GM18526 (cell line): ENCODE data around the gene LMF1.

ENCODE experiments used
- POLR2A ChIP-seq: IDR thresholded peaks from 3 replicates; pipeline ENCODE4 v1.6.1; 2011; ENCODE audit not compliant: insufficient read length; ENCODE audit errors: extremely low read depth

The LMF1 gene

GRCh38 chr16:934178-934577, 36.6 kb downstream of the LMF1 start:
- TF ChIP-seq POLR2A = no peak

- no peak for TF ChIP-seq POLR2A
These were observed 37.2 kb downstream of the LMF1 start for GRCh38 chr16:933581-933980.

- TF ChIP-seq POLR2A = no peak
These were observed 37.9 kb downstream of the LMF1 start for GRCh38 chr16:932831-933330.

GRCh38 chr16:931626-932500, 38.9 kb downstream of the LMF1 start:
- TF ChIP-seq POLR2A = no peak

GRCh38 chr16:931171-931570, 39.6 kb downstream of the LMF1 start:
- TF ChIP-seq POLR2A = no peak

- TF ChIP-seq POLR2A = no peak
These were observed 40.3 kb downstream of the LMF1 start for GRCh38 chr16:930511-930910.

- no peak for TF ChIP-seq POLR2A
These were observed 40.7 kb downstream of the LMF1 start for GRCh38 chr16:930076-930475.

GRCh38 chr16:929227-930073, 41.3 kb downstream of the LMF1 start:
- TF ChIP-seq POLR2A = no peak

GRCh38 chr16:928526-928925, 42.3 kb downstream of the LMF1 start:
- TF ChIP-seq POLR2A = no peak

- no peak for TF ChIP-seq POLR2A
These were observed 42.9 kb downstream of the LMF1 start for GRCh38 chr16:927931-928330.

GRCh38 chr16:927406-927805, 43.4 kb downstream of the LMF1 start:
- no peak for TF ChIP-seq POLR2A

GRCh38 chr16:926715-927114, 44.1 kb downstream of the LMF1 start:
- TF ChIP-seq POLR2A = no peak

GRCh38 chr16:924806-925205, 46.0 kb downstream of the LMF1 start:
- TF ChIP-seq POLR2A = no peak

- TF ChIP-seq POLR2A = no peak
These were observed 46.7 kb downstream of the LMF1 start for GRCh38 chr16:924063-924462.

GRCh38 chr16:923184-923583, 47.6 kb downstream of the LMF1 start:
- no peak for TF ChIP-seq POLR2A

- TF ChIP-seq POLR2A = no peak
These were observed 48.7 kb downstream of the LMF1 start for GRCh38 chr16:922051-922450.
